Loucy (cell line): ENCODE data around the gene ARHGAP10.

Experiments
- H2AFZ ChIP-seq: fragments of 200-600 bp; sonication (generic); 2 replicates; pipeline ENCODE4 v1.6.0; 2016; ENCODE audit warnings: antibody characterized with exemption, mild to moderate bottlenecking, low read length, moderate library complexity
- H3F3A ChIP-seq: fragments of 200-600 bp; 2 replicates; pipeline ENCODE4 v1.6.0; 2016; ENCODE audit warnings: antibody characterized with exemption, low read depth, mild to moderate bottlenecking
- H3K27me3 ChIP-seq: fragments of 200-600 bp; sonication (generic); 2 replicates; pipeline ENCODE4 v1.6.1; 2014; ENCODE audit warnings: low read length, mild to moderate bottlenecking; ENCODE audit not compliant: insufficient read depth, poor library complexity, severe bottlenecking
- H3K36me3 ChIP-seq: fragments of 200-600 bp; sonication (generic); 2 replicates; pipeline ENCODE4 v1.6.1; 2016; ENCODE audit warnings: low read length; ENCODE audit not compliant: insufficient read depth
- H3K4me1 ChIP-seq: fragments of 200-600 bp; sonication (generic); 2 replicates; pipeline ENCODE4 v1.5.1; 2014; ENCODE audit warnings: low read length, mild to moderate bottlenecking; ENCODE audit not compliant: insufficient read depth, poor library complexity, severe bottlenecking
- H3K4me2 ChIP-seq: fragments of 200-600 bp; sonication (generic); 2 replicates; pipeline ENCODE4 v1.6.0; 2014; ENCODE audit warnings: antibody characterized with exemption, low read length, low read depth, mild to moderate bottlenecking; ENCODE audit not compliant: poor library complexity, severe bottlenecking
- H3K4me3 ChIP-seq: fragments of 200-600 bp; sonication (generic); 2 replicates; pipeline ENCODE4 v1.5.1; 2014; ENCODE audit warnings: low read length, mild to moderate bottlenecking, mixed read lengths; ENCODE audit not compliant: poor library complexity, severe bottlenecking
- H3K79me2 ChIP-seq: fragments of 200-600 bp; sonication (generic); 2 replicates; pipeline ENCODE4 v1.6.1; 2014; ENCODE audit warnings: low read length; ENCODE audit not compliant: insufficient read depth
- H3K9ac ChIP-seq: fragments of 200-600 bp; sonication (generic); 2 replicates; pipeline ENCODE4 v1.6.0; 2014; ENCODE audit warnings: mild to moderate bottlenecking, low read depth, low read length, moderate library complexity; ENCODE audit not compliant: poor library complexity, severe bottlenecking
- H3K9me2 ChIP-seq: fragments of 200-600 bp; sonication (generic); replicated peaks from 2 replicates; pipeline ENCODE4 v1.6.1; 2016; ENCODE audit warnings: low read depth, low read length, mixed read lengths
- H3K9me3 ChIP-seq: fragments of 200-600 bp; sonication (generic); 2 replicates; pipeline ENCODE4 v1.6.1; 2014; ENCODE audit warnings: mild to moderate bottlenecking, antibody characterized with exemption, low read length, low read depth; ENCODE audit not compliant: insufficient read depth
- H4K20me1 ChIP-seq: fragments of 200-600 bp; sonication (generic); 2 replicates; pipeline ENCODE4 v1.6.0; 2014; ENCODE audit warnings: antibody characterized with exemption, low read length, mild to moderate bottlenecking; ENCODE audit not compliant: insufficient read depth, poor library complexity, severe bottlenecking
- CTCF ChIP-seq: fragments of 200-600 bp; sonication (generic); conservative IDR thresholded peaks from 2 replicates; pipeline ENCODE4 v1.5.1; 2014; ENCODE audit warnings: mild to moderate bottlenecking, antibody characterized with exemption, low read length
- EZH2phosphoT487 ChIP-seq: fragments of 200-600 bp; IDR thresholded peaks from 2 replicates; pipeline ENCODE4 v1.6.1; 2018; ENCODE audit warnings: antibody characterized with exemption, mild to moderate bottlenecking, moderate library complexity, borderline replicate concordance

ARHGAP10 gene

GRCh38 chr4:148116969-148117368 is 385.1 kb downstream of the ARHGAP10 start:
- TF ChIP-seq CTCF = no peak
- no peak for TF ChIP-seq EZH2phosphoT487
- no peaks in the 10 kb centered on the region for H4K20me1 ChIP-seq
- H2AFZ ChIP-seq = no peak overlapping the region
- H3K9me3 ChIP-seq = no peaks in the 10 kb centered on the region
- H3K36me3 ChIP-seq = no peaks in the 10 kb centered on the region
- H3K4me2 ChIP-seq = no peak overlapping the region
- H3K79me2 ChIP-seq = no peaks in the 10 kb centered on the region
- H3K27me3 ChIP-seq = no peaks in the 10 kb centered on the region
- H3F3A ChIP-seq = no peaks in the 10 kb centered on the region
- H3K4me3 ChIP-seq = no peak overlapping the region
- no peaks in the 10 kb centered on the region for H3K9me2 ChIP-seq
- peaks cover 4% of the 10 kb centered on the region for H3K4me1 ChIP-seq
- H3K9ac ChIP-seq = no peak overlapping the region

- no peak overlapping the region for H3K4me2 ChIP-seq
- no peak overlapping the region for H2AFZ ChIP-seq
- no peaks in the 10 kb centered on the region for H3K9me3 ChIP-seq
- H4K20me1 ChIP-seq = no peaks in the 10 kb centered on the region
- H3K9me2 ChIP-seq = no peaks in the 10 kb centered on the region
- no peaks in the 10 kb centered on the region for H3F3A ChIP-seq
- no peaks in the 10 kb centered on the region for H3K4me1 ChIP-seq
- no peak overlapping the region for H3K9ac ChIP-seq
- H3K79me2 ChIP-seq = no peaks in the 10 kb centered on the region
- TF ChIP-seq CTCF = no peak
- TF ChIP-seq EZH2phosphoT487 = no peak
- no peak overlapping the region for H3K4me3 ChIP-seq
- no peaks in the 10 kb centered on the region for H3K27me3 ChIP-seq
- H3K36me3 ChIP-seq = no peaks in the 10 kb centered on the region
These were observed 386.3 kb downstream of the ARHGAP10 start for GRCh38 chr4:148118179-148118578.

GRCh38 chr4:148118633-148119032 is 386.7 kb downstream of the ARHGAP10 start:
- Histone ChIP-seq H3F3A (no peaks in the 10 kb centered on the region), H3K4me1 (no peaks in the 10 kb centered on the region), H3K9me3 (no peaks in the 10 kb centered on the region), H3K4me3 (no peak overlapping the region), H3K79me2 (no peaks in the 10 kb centered on the region), H2AFZ (no peak overlapping the region), H4K20me1 (no peaks in the 10 kb centered on the region), H3K9ac (no peak overlapping the region), H3K27me3 (no peaks in the 10 kb centered on the region), H3K36me3 (no peaks in the 10 kb centered on the region), H3K4me2 (no peak overlapping the region), H3K9me2 (no peaks in the 10 kb centered on the region)
- TF ChIP-seq CTCF (no peak), EZH2phosphoT487 (no peak)
